ENCODE measurements around the gene TFIP11.

TFIP11 gene

DNA sequence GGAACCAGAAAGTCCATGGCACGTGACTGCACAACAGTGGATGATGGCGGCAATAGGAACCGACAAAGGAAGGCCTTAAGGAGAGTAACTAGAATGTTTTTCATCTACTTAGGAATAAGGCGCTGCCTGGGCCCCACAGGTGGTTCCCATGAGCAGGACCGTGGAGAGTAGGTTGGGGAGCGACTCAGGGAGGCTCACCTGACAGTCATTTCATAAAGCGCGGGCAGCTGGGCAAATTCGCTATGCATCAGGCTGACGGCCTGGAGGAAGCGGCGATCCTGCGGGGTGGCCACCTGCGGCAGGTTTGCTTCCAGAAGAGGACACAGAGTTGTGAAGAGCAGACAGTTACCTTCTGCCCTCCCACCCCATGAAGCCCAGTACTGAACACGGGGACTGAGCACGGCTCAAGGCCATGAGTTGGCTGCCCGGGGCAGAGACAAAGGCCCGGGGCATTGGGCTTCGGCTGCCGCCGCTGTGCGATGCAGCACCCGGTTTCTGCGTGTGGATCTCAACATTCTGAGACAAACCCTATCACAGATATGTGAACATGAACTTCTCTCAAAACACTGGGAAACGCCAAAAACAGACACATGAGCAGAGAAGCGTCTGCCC lies 54.5 kb downstream of the TFIP11 start:
- no peak overlapping the region for H3K4me3 ChIP-seq

DNA sequence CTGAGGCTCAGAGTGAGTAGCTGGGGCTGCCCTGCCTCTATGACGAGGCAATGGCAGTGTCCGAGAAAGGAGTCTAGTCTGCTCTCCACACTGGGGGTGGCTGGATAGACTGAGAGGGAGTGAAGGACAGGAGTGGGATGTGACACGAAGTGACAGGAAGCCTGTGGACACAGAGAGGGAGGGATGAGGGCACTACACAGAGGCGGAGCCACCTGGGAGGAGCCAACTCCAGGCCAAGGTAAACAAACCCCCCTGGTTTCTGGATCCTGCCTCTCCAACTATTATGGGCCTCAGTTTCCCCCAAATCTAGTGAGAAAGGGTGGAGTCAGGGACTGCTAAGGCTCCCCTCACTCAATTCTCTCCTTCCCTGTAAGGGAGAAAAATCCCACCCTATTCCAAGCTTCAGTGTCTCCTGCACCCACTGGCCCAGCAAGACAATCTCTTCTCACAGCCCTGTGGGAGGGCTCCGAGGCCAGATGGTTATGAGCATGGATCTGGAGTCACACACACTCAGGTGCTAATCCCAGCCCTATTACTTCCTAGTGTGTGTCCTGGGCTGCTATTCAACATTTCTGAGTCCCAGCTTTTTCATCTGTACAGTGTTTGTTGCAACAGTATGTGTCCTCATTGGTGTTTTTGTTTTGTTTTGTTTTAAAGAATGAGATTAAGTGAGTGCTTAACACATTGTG lies 58.3 kb downstream of the TFIP11 start:
- no peak overlapping the region for H3K4me3 ChIP-seq
- no peak overlapping the region for H3K27ac ChIP-seq

More for the DNA sequence above, 54.5 kb downstream of the TFIP11 start:
- H3K27ac ChIP-seq = no peak overlapping the region

DNA sequence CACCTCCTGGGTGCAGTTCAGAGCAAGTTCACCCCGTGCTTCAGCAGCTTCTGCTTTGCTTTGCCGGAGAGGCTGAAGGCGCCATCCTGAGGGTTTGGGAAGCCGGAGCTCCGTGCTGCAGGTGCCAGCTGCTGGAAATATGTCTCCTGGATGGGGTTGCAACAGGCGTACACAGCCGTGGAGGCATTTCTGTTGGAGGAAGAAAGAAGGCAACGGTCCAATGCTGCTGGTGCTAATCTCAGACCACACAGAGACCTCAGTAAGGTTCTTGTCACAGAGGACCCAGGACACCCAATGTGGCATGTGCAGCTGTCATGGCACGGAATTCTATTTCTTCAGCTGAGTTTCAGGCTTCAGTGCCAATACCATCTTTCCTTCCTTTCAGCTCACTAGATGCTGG lies 59.1 kb downstream of the TFIP11 start:
- Histone ChIP-seq H3K27ac (no peak overlapping the region), H3K4me3 (no peak overlapping the region)

DNA sequence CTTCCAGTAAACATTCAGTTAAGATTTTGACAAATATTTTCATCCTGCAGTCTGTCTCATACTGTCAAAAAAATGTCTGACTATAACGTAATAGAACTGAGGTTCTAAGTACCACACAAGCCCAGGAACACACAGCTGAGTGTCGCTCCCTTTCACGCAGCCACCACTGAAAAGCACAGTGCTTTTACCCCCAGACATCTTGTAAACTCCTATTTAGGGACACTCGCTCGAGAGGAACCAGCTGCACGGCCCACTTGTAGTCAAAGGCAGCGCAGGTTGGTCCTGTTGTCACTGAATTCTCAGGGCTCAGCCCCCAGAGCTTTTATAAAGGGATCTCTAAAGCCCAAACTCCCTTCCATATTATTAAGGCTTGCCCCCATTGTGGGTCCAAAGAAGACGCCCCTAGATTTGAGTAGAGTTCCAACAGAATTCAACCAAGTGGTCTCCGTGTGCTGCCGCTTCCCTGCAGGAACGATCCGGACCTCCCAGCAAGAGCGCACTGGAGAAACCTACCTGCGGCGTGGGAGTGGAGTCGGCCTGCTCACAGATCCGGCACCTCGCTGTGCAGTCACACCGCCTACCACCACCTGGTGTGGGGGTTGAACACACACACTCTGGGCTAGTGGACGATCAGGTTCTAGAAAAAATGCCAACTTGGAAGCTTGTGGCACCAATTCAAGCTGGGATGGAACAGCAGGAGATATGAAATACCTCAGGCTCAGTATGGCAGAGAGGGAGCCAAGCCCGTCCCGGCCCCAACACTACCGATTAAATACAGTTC lies 59.8 kb downstream of the TFIP11 start:
- Histone ChIP-seq H3K27ac (no peak overlapping the region), H3K4me3 (no peak overlapping the region)

DNA sequence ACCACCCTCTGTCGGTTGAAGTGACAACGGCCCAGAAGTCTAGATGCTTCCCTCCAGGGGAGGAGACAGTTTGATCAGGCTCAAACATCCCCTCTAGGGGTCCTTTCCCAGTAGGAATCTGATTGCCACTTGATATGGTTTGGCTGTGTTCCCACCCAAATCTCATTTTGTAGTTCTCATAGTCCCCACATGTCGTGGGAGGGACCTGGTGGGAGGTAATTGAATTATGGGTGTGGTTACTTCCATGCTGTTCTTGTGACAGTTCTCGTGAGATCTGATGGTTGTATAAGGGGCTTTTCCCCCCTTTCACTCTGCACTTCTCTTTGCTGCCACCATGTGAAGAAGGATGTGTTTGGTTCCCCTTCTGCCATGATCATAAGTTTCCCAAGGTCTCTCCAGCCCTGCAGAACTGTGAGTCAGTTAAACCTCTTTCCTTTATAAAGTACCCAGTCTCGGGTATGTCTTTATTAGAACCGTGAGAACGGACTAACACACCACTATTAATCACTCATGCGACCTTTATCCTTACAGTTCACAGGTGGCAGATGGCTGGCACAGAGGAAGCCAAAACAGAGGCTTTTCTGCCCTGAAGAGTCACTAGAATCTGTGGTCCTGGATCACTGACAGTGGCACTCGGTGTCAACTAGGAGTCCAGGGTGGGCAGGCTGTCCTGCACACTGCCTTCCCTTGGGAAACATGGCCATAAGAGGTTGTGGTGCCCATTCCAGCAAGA lies 61.7 kb downstream of the TFIP11 start:
- Histone ChIP-seq H3K4me3 (no peak overlapping the region), H3K27ac (no peak overlapping the region)

DNA sequence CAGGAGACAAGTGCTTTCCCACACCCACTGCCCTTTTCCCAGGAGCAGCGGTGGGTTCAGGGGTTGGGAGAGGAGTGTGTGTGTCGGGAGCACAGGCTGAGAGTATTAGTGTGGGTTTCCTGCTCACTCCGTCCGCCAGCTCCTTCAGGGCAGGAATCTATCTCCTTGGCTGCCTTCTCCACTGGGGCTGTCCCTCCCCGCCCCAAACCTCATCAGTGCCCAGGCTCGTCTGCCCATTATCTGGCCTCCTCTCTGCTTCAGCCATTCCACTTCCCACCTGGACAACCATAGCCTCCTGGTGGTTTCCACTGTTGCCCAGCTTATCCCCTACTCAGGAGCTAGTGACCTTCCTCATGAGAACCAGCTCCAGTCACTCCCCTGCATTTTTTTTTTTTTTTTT lies 63.3 kb downstream of the TFIP11 start:
- no peak overlapping the region for H3K4me3 ChIP-seq
- no peak overlapping the region for H3K27ac ChIP-seq

DNA sequence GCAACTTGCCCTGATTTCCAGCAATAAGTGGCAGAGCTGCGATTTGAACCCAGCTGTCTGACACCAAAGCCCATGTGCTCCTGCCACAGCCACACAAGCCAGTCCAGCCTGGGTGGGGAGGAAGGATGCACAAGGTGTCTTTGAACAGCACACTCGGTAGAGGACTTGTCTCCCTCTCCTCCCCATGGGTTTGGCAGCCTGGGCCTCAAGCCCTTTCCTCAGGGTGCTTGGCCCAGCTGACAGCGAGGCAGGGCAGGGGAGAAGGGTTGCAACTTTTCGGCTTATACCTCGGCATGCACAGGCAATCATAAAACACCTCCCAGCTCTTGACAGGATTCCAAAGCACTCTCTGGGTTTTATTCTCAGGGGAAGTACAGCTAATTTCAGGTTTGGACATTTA lies 63.9 kb downstream of the TFIP11 start:
- Histone ChIP-seq H3K27ac (no peak overlapping the region), H3K4me3 (no peak overlapping the region)

DNA sequence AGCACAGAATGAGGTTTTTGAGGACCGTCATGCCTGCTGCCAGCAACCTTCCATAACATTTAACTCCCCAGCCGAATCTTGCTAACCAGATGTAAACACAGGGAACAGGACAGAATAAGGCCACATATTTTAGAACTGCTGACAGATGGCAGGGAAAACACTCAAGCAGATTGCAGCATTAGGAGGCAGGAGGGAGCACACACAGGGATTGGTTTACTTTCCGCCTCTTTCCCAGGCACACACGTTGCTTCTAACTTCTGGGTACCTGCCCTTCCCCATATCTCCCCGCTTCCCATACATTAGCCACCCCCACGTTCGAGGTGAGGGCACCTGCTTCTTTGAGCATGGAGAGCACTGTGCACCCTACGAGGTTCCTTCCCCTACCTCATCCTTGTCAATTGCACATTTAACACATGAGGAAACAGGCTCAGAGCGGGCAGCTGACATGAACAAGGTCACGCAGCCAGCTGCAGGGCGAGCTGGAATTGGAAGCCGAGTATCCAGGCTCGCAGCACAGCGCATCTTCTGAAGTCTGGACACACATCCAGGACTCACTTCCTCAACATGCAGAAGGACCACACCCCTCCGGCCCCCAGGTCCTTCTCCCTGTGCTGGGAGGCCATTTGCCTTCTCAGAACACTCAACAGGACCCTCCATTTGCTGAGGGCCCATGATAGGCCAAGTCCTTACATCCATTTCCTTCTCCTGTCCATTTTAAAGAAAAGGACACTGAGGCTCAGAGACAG lies 64.5 kb downstream of the TFIP11 start:
- H3K4me3 ChIP-seq = no peak overlapping the region
- H3K27ac ChIP-seq = no peak overlapping the region

DNA sequence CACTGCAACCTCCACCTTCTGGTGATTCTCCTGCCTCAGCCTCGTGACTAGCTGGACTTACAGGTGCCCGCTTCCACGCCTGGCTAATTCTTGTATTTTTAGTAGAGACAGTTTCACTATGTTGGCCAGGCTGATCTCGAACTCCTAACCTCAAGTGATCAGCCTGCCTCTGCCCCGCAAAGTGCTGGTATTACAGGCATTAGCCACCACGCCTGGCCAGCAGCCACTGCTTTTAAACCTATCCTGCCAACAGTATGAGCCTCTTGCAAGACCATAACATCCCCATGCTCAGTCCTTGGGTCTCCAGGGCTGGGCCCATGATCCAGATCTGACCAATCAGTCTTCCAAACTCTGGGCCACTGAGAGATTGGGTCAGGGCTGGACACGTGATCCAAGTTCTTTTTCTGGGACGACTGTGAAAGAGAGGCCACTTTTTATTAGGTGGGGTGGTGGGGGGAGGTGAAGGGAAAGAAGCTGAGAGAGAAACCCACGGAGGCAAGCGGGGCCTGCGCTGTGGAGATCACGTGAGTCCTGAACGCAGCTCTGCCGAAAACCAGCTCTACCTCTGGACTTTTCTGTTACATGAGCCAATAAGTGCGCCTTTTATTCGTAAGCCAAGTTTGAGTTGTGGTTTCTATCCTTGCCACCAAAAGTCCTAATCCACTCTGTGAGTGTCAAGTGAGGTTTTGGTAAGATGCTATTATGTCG lies 65.3 kb downstream of the TFIP11 start:
- Histone ChIP-seq H3K27ac (no peak overlapping the region), H3K4me3 (no peak overlapping the region)

DNA sequence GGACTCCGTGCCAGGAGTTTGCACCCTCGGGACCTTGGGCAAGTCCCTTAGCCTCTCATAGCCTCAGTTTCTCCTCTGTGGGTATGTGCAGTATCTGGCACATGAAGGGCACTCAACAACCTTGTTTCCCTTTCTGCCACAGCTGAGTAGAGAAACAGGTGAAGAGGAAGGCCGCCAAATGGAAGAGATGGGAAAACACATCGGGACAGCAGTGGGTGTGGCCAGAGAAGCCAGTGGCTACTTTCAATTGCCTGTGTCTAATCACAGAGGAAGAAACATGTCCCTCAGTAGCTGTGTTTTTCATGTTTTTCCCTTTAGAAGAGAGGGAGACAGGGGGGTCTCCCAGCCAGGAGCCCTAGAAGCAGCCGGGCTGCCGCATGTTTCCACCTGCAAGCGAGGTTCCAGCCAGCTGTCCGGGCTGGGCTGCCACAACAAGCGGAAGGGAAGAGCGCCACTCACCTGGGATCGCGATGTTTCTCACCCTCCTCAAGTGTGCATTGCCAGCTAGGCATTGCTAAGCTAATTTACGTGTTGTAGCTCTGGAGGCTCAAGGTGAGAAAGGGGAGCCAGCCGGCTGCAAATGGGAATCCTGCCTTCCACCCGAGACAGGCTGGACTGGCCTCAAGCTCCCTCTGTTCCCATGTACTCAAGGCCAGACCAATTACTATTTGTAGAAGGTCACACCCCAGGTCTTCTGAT lies 66.5 kb downstream of the TFIP11 start:
- no peak overlapping the region for H3K27ac ChIP-seq
- no peak overlapping the region for H3K4me3 ChIP-seq

DNA sequence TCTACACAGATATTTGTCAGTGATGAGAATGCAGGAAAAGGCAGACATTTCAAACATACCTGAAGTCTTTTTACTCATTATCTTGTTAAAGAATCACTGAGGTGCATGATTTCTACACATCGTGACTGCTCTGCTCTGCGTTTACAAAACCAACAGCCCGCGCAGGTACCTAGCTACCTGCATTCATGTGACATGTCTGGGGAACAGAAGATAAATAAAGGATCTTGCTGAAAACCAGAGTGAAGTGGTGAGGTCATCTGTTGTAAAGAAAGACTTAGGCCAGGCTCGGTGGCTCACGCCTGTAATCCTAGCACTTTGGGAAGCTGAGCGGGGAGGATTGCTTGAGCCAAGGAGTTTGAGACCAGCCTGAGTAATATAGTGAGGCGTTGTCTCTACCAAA lies 67.5 kb downstream of the TFIP11 start:
- H3K4me3 ChIP-seq = no peak overlapping the region

DNA sequence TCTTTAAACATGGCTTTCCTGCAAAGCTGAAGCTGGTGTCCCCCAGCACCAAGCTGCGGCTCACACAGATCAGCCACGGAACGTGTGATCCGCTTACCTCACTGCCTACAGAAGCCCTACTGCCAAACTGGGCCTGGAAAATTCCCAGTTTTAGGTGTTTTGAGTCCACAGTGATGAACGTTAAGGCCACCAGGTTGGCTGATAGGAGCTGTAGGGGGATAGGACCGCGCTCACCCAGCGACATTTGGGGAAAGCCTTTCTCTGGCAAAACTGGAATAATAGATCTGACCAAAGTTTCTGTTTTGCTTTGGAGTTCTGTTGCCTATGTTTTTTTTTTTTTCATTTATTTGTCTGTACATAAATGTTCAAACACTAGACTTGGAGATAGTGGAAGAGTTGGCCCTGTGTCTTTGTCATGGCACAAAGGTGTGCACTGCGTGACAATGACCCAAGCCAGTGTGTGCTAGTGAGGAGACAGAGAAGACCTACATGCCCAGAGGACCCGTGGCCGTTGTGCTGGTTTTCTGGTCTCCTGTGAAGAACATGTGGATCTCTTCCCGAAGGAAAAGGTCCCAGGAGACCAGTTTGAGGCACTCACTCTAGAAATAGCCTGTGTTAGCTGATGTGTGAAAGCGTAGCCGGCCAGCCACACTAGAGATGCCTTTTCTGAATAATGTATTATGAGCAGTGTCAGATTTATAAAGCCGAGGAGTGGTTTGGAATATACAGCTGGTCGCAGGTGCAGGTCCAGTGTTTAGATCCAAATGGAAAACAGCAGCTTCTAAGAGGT lies 68.2 kb downstream of the TFIP11 start:
- H3K4me3 ChIP-seq = no peak overlapping the region
- H3K27ac ChIP-seq = no peak overlapping the region

More for the DNA sequence above, 67.5 kb downstream of the TFIP11 start:
- H3K27ac ChIP-seq = no peak overlapping the region

DNA sequence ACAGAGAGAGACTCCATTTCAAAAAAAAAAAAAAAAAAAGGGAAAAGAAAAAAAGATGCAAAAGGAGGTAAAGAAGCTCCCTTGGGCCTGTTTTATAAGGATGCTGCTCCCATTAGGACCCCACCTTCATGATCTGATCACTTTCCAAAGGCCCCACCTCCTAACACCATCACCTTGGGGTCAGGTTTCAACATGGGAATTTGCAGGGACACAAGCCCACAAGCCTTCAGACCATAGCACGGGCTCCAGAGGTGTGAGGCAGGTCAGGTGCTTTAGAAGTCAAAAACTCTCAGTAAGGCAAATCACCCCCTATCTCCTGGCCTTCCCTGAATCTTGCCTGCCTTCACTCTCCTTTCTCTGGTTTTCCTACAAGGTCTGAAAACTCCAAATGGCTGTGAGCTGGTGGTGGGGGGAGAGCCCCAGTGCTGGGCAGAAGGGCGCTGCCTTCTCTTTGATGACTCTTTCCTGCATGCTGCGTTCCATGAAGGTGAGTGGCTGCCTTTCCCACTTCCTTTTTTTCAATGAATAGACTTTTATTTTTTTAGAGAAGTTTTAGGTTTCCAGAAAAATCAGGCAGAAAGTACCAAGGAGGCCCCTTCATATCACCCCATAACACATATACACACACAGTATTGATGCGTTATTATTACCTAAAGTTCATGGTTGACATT lies 70.1 kb downstream of the TFIP11 start:
- Histone ChIP-seq H3K4me3 (no peak overlapping the region), H3K27ac (no peak overlapping the region)
